Omental fat pad (tissue), 4 donors: ENCODE data around the gene RB1. TPM values are rescaled to one million over a fixed set of nuclear protein-coding genes. Genes with fewer than 3 reads are reported as not detected.
"Not testable (repeated sequence)": the region's sequence is repeated elsewhere in the genome, so short reads cannot be mapped to it uniquely, and the experiment has no call there.

Source experiments
- ATAC-seq: fragments of 150-250 bp; one replicate; pipeline ENCODE4 v1.9.1; 2016; ENCODE audit warnings: mild to moderate bottlenecking, moderate library complexity; ENCODE audit not compliant: low FRiP score
- DNase-seq: peaks from one replicate; pipeline ENCODE4 v3.0.0-alpha.2; 2019; ENCODE audit warnings: low spot score
- total RNA-seq, 4 donors: library from RNA; depleted of rRNA; stranded (reverse); fragments of >200 nt; gene quantifications; one replicate each; pipeline ENCODE4 v1.1.0, GENCODE V29; 2016
- TF ChIP-seq, protein P1 (sequence below), 3 donors: fragments of 450-650 bp; IDR thresholded peaks; one replicate each; pipeline ENCODE4 v1.5.1; 2016 to 2017; ENCODE audit warnings: antibody characterized with exemption in 3 of 3, mild to moderate bottlenecking in 3 of 3, moderate library complexity in 2 of 3

RB1 gene
- total RNA-seq, 4 donors from 2014 or later, result 26.5 to 42.6 (median 37.5) TPM

GRCh38 chr13:48446464-48446863 lies 142.9 kb downstream of the RB1 start:
- ATAC-seq (no peak), DNase-seq (no peak)
- TF ChIP-seq, protein P1, sequence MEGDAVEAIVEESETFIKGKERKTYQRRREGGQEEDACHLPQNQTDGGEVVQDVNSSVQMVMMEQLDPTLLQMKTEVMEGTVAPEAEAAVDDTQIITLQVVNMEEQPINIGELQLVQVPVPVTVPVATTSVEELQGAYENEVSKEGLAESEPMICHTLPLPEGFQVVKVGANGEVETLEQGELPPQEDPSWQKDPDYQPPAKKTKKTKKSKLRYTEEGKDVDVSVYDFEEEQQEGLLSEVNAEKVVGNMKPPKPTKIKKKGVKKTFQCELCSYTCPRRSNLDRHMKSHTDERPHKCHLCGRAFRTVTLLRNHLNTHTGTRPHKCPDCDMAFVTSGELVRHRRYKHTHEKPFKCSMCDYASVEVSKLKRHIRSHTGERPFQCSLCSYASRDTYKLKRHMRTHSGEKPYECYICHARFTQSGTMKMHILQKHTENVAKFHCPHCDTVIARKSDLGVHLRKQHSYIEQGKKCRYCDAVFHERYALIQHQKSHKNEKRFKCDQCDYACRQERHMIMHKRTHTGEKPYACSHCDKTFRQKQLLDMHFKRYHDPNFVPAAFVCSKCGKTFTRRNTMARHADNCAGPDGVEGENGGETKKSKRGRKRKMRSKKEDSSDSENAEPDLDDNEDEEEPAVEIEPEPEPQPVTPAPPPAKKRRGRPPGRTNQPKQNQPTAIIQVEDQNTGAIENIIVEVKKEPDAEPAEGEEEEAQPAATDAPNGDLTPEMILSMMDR (IDR thresholded peaks at IDR 0.05), result no peak

- DNase-seq (no peak), ATAC-seq (peak; percentile 50)
- TF ChIP-seq, protein P1 (IDR thresholded peaks at IDR 0.05), result no peak
Observed at GRCh38 chr13:48448285-48448958, 144.9 kb downstream of the RB1 start.

GRCh38 chr13:48448959-48449614 lies 145.5 kb downstream of the RB1 start:
- TF ChIP-seq, protein P1 (IDR thresholded peaks at IDR 0.05), result no peak
- ATAC-seq, result no peak
- no peak for DNase-seq

- DNase-seq, result no peak
- ATAC-seq, result no peak
- TF ChIP-seq, protein P1 (IDR thresholded peaks at IDR 0.05), result no peak
Observed at GRCh38 chr13:48449656-48450055, 146.1 kb downstream of the RB1 start.

DNA sequence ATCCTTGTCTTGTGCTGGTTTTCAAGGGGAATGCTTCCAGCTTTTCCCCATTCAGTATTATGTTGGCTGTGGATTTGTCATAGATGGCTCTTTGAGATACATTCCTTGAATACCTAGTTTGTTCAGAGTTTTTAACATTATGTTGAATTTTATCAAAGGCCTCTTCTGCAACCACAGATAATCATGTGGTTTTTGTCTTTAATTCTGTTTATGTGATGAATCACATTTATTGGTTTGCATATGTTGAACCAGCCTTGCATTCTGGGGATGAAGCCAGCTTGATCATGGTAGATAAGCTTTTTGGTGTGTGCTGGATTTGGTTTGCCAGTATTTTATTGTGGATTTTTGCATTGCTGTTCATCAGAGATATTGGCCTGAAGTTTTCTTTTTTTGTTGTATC lies 147.6 kb downstream of the RB1 start:
- DNase-seq, ATAC-seq: not testable (repeated sequence)

DNA sequence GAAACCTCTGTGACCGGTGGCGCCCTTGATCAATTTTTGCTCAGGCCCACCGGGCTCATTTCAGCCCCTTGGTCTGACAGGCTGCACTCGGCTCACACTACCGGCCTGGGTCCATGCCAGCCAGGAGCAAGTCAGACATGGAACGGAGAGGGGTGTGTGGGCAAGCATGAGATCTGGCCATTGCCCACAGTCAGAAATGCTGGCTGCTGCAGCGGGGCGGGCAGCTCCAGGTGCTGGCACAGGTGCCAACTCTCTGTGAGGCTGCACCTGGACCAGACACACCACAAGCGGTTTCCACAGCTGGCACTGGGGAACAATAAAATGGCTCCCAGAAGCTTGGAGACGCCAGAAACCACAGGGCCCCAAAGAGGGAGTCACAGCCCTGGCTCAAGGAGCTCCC lies 153.0 kb downstream of the RB1 start:
- no peak for DNase-seq
- TF ChIP-seq, protein P1 (IDR thresholded peaks at IDR 0.05), result no peak
- no peak for ATAC-seq

DNA sequence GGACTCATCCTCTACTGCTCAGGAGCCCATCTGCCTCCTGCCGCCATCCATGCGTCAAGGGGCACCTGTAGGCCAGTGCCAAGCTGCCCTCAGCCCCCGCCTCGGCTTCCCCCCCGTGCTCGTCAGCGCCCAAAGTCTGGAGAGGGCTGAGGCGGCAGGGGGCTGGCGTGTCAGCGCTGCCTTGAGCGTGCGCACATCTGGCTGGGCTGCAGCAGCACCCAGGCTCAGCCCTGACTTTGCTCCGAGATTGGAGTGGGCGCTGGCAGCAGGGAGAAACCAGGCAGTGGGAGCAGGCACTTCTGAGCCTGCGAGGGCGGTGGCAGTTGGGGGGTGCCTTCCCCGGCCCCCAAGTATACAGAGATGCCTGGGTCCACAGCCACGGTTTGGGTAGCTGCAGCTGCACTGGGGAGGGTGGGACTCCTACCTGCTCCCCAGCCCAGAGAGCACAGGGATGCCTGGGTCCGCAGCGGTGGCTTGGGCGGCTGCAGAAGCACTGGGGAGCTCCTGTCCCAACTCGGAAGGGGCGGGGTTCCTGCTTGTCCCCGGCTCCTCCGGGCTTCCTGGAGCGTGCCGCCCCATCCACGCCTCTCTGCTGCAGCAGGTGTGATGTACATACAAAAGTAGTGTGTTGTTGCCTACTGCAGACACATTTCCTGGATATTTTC lies 154.2 kb downstream of the RB1 start:
- no peak for DNase-seq
- no peak for ATAC-seq
- TF ChIP-seq, protein P1 (IDR thresholded peaks at IDR 0.05), result no peak
